G401.6 (cell line): Measurements from ENCODE around the gene MEF2C.

Source experiments
- FAIRE-seq: peaks from 2 replicates; lab custom pipeline; 2012; peaks lifted over from hg19 to GRCh38; lab: Jason Lieb, UNC

The MEF2C gene

GRCh38 chr5:88687373-88687911 is 195.5 kb downstream of the MEF2C start:
- no peak for FAIRE-seq

- no peak for FAIRE-seq
Observed at GRCh38 chr5:88686726-88687125, 196.3 kb downstream of the MEF2C start.

GRCh38 chr5:88685591-88686541 is 197.1 kb downstream of the MEF2C start:
- FAIRE-seq, result no peak

- FAIRE-seq, result no peak
Observed at GRCh38 chr5:88683506-88684135, 199.4 kb downstream of the MEF2C start.

GRCh38 chr5:88682881-88683361 is 200.1 kb downstream of the MEF2C start:
- no peak for FAIRE-seq

- no peak for FAIRE-seq
Observed at GRCh38 chr5:88682131-88682530, 200.9 kb downstream of the MEF2C start.

GRCh38 chr5:88681211-88681803 is 201.7 kb downstream of the MEF2C start:
- FAIRE-seq, result no peak

- no peak for FAIRE-seq
Observed at GRCh38 chr5:88680253-88681132, 202.5 kb downstream of the MEF2C start.

GRCh38 chr5:88679638-88680037 is 203.3 kb downstream of the MEF2C start:
- FAIRE-seq, result no peak

- no peak for FAIRE-seq
Observed at GRCh38 chr5:88678770-88679381, 204.1 kb downstream of the MEF2C start.

GRCh38 chr5:88677943-88678769 is 204.8 kb downstream of the MEF2C start:
- FAIRE-seq, result no peak

- no peak for FAIRE-seq
Observed at GRCh38 chr5:88677376-88677895, 205.5 kb downstream of the MEF2C start.

GRCh38 chr5:88676637-88677375 is 206.2 kb downstream of the MEF2C start:
- FAIRE-seq, result no peak

- FAIRE-seq, result no peak
Observed at GRCh38 chr5:88675708-88676636, 207.0 kb downstream of the MEF2C start.

- FAIRE-seq, result no peak
Observed at GRCh38 chr5:88675168-88675707, 207.7 kb downstream of the MEF2C start.

- FAIRE-seq, result no peak
Observed at GRCh38 chr5:88674356-88675167, 208.4 kb downstream of the MEF2C start.
